Upper lobe of right lung (tissue), 1 donor: ENCODE results near the gene KCNMA1. TPM values are rescaled to one million over a fixed set of nuclear protein-coding genes. Genes with fewer than 3 reads are reported as not detected.

Experiments used
- ATAC-seq: fragments of 200-7000 bp; cut with Tn5 transposase; one replicate; pipeline ENCODE4 v1.9.1; 2020; ENCODE audit warnings: mild to moderate bottlenecking, moderate library complexity
- DNase-seq: peaks from one replicate; pipeline ENCODE4 v3.0.0-alpha.2; 2020
- H3K27ac ChIP-seq: fragments of 200-600 bp; one replicate; pipeline ENCODE4 v1.8.0; 2022
- H3K27me3 ChIP-seq: fragments of 200-600 bp; one replicate; pipeline ENCODE4 v1.8.0; 2022; ENCODE audit warnings: mild to moderate bottlenecking
- H3K36me3 ChIP-seq: fragments of 200-600 bp; one replicate; pipeline ENCODE4 v1.8.0; 2022
- H3K4me1 ChIP-seq: fragments of 200-600 bp; one replicate; pipeline ENCODE4 v1.8.0; 2022
- H3K4me3 ChIP-seq: fragments of 200-600 bp; one replicate; pipeline ENCODE4 v1.8.0; 2022; ENCODE audit warnings: mild to moderate bottlenecking
- H3K9me3 ChIP-seq: fragments of 200-600 bp; one replicate; pipeline ENCODE4 v1.8.0; 2022
- CTCF ChIP-seq: fragments of 200-600 bp; IDR thresholded peaks from one replicate; pipeline ENCODE4 v1.8.0; 2022; ENCODE audit warnings: antibody characterized with exemption
- intact Hi-C: fragments of 100-400 bp; cut with DNase I; formaldehyde crosslinking; loops from one replicate; pipeline ENCODE4 v1.11.0; 2022
- total RNA-seq: library from RNA; stranded (reverse); fragmentation: NEBNext Ultra II Directional; extraction: Animal tissue kit (Norgen Biotek cat#: 25700); gene quantifications from one replicate; pipeline ENCODE4 v1.2.1, GENCODE V29; 2021
- donor health status: DM: no; HTN: yes; CAD: no; lungs with severe emphysema.

KCNMA1 gene
- total RNA-seq, 1 donor from 2014 or later, result 26.3 TPM

GRCh38 chr10:77204171-77204570 is 433.4 kb downstream of the KCNMA1 start:
- no peaks in the 10 kb centered on the region for H3K4me1 ChIP-seq
- H3K36me3 ChIP-seq, result no peaks in the 10 kb centered on the region
- TF ChIP-seq CTCF, result no peak
- H3K4me3 ChIP-seq, result no peak overlapping the region
- DNase-seq (no peak), ATAC-seq (no peak)
- H3K9me3 ChIP-seq, result no peaks in the 10 kb centered on the region
- H3K27me3 ChIP-seq, result peaks cover 17% of the 10 kb centered on the region
- intact Hi-C loops, result no loop called here
- no peak overlapping the region for H3K27ac ChIP-seq

- Histone ChIP-seq H3K9me3 (no peaks in the 10 kb centered on the region), H3K36me3 (no peaks in the 10 kb centered on the region), H3K4me1 (no peaks in the 10 kb centered on the region), H3K4me3 (no peak overlapping the region), H3K27ac (no peak overlapping the region), H3K27me3 (peaks cover 8% of the 10 kb centered on the region)
- ATAC-seq (no peak), DNase-seq (no peak)
- no peak for TF ChIP-seq CTCF
- intact Hi-C loops, result no loop called here
Measured at GRCh38 chr10:77202857-77203256, 434.8 kb downstream of the KCNMA1 start.

- no peak for TF ChIP-seq CTCF
- Histone ChIP-seq H3K9me3 (no peaks in the 10 kb centered on the region), H3K27ac (no peak overlapping the region), H3K36me3 (no peaks in the 10 kb centered on the region), H3K4me1 (no peaks in the 10 kb centered on the region), H3K27me3 (no peaks in the 10 kb centered on the region), H3K4me3 (no peak overlapping the region)
- no peak for DNase-seq
- no peak for ATAC-seq
- intact Hi-C loops, result no loop called here
Measured at GRCh38 chr10:77201135-77202106, 436.2 kb downstream of the KCNMA1 start.

GRCh38 chr10:77197544-77197943 is 440.1 kb downstream of the KCNMA1 start:
- no peak for DNase-seq
- intact Hi-C loops, result no loop called here
- Histone ChIP-seq H3K4me1 (no peaks in the 10 kb centered on the region), H3K27ac (no peak overlapping the region), H3K27me3 (peaks cover 3% of the 10 kb centered on the region), H3K9me3 (no peaks in the 10 kb centered on the region), H3K4me3 (no peak overlapping the region), H3K36me3 (no peaks in the 10 kb centered on the region)
- no peak for ATAC-seq
- TF ChIP-seq CTCF, result no peak

GRCh38 chr10:77196614-77197013 is 441.0 kb downstream of the KCNMA1 start:
- no peak overlapping the region for H3K27ac ChIP-seq

More at GRCh38 chr10:77196614-77197013, 441.0 kb downstream of the KCNMA1 start:
- intact Hi-C loops, result no loop called here
- no peak for TF ChIP-seq CTCF
- no peak overlapping the region for H3K4me3 ChIP-seq
- H3K4me1 ChIP-seq, result no peaks in the 10 kb centered on the region
- ATAC-seq, result no peak
- H3K36me3 ChIP-seq, result no peaks in the 10 kb centered on the region
- peaks cover 3% of the 10 kb centered on the region for H3K27me3 ChIP-seq
- no peaks in the 10 kb centered on the region for H3K9me3 ChIP-seq
- DNase-seq, result no peak
